H1 (cell line): ENCODE data around the gene NANP. TPM values are rescaled to one million over a fixed set of nuclear protein-coding genes. Genes with fewer than 3 reads are reported as not detected.

ENCODE experiments used
- EZH2 ChIP-seq: fragments of 200-600 bp; sonication (generic); IDR thresholded peaks from 2 replicates; pipeline ENCODE4 v1.7.1; 2012; ENCODE audit warnings: low read depth, mild to moderate bottlenecking, moderate library complexity, low read length, inconsistent platforms; ENCODE audit not compliant: severe bottlenecking
- GABPA ChIP-seq: IDR thresholded peaks from 2 replicates; pipeline ENCODE4 v1.6.1; 2011; ENCODE audit warnings: mild to moderate bottlenecking, low read length, moderate library complexity, borderline replicate concordance; ENCODE audit not compliant: insufficient read depth
- JUND ChIP-seq: IDR thresholded peaks from 2 replicates; pipeline ENCODE4 v1.6.1; 2011; ENCODE audit warnings: mild to moderate bottlenecking, improper control_type of control experiment, low read length
- USF2 ChIP-seq: IDR thresholded peaks from 2 replicates; pipeline ENCODE4 v1.6.1; 2011; ENCODE audit warnings: low read length, improper control_type of control experiment
- polyA plus RNA-seq, 7 experiments: library from polyadenylated mRNA; depleted of rRNA in 3 of 7; stranded (reverse) in 5 of 7; unstranded in 2 of 7; fragments of >200 nt in 5 of 7; fragments of 200-250 nt in 2 of 7; gene quantifications; 1 replicate in 5 of 7; 2 replicates in 1 of 7; 4 replicates in 1 of 7; pipeline versions ENCODE4 v1.2.1 to v1.2.3, GENCODE V29; 2011 to 2013; ENCODE audit warnings: missing spikeins in 2 of 7, mixed read lengths in 2 of 7
- total RNA-seq: library from RNA; stranded (reverse); fragmentation: NEBNext Ultra II Directional; extraction: Animal tissue kit (Norgen Biotek cat#: 25700); gene quantifications from 2 replicates; pipeline ENCODE4 v1.2.1, GENCODE V29; 2021

Gene NANP
- total and polyA plus RNA-seq, 2 of the 8 experiments (the other 6 are each of a cell fraction or from before 2014, with no cell fraction given), result 3.8 to 6.2 TPM

GRCh38 chr20:25570148-25570530 lies 53.7 kb downstream of the NANP start (continued):
- TF ChIP-seq USF2, result no peak
- TF ChIP-seq JUND, result no peak
- TF ChIP-seq EZH2, result no peak
- TF ChIP-seq GABPA, result no peak
- TF ChIP-seq, all 59 proteins: peak for 0
